Subcutaneous abdominal adipose tissue (tissue), 5 donors: ENCODE measurements around the gene SMIM14.

Source experiments
- H3K27ac ChIP-seq: one replicate; pipeline ENCODE4 v1.7.0; 2013; ENCODE audit warnings: low read depth, mild to moderate bottlenecking, inconsistent platforms, low read length, moderate library complexity
- H3K27me3 ChIP-seq, 5 donors: one replicate each; pipeline ENCODE4 v1.7.0; 2013; ENCODE audit warnings: low read length in 5 of 5, inconsistent platforms in 1 of 5; ENCODE audit not compliant: control insufficient read depth in 5 of 5, insufficient read depth in 4 of 5
- H3K36me3 ChIP-seq, 5 donors: one replicate each; pipeline ENCODE4 v1.7.0; 2013; ENCODE audit warnings: low read length in 5 of 5; ENCODE audit not compliant: control insufficient read depth in 5 of 5, insufficient read depth in 5 of 5
- H3K4me1 ChIP-seq, 5 donors: one replicate each; pipeline ENCODE4 v1.7.0; 2013; ENCODE audit warnings: low read length in 5 of 5, mild to moderate bottlenecking in 3 of 5, moderate library complexity in 1 of 5; ENCODE audit not compliant: control insufficient read depth in 5 of 5, insufficient read depth in 5 of 5
- H3K4me3 ChIP-seq, 5 donors: one replicate each; pipeline ENCODE4 v1.7.0; 2013; ENCODE audit warnings: low read length in 5 of 5, low read depth in 1 of 5
- H3K9ac ChIP-seq, 5 donors: one replicate each; pipeline ENCODE4 v1.7.0; 2013; ENCODE audit warnings: low read length in 5 of 5, mild to moderate bottlenecking in 4 of 5, moderate library complexity in 3 of 5
- H3K9me3 ChIP-seq, 5 donors: one replicate each; pipeline ENCODE4 v1.7.0; 2013; ENCODE audit warnings: low read length in 5 of 5; ENCODE audit not compliant: control insufficient read depth in 5 of 5
- donor health status: healthy.
- donor health status: healthy.
- donor health status: healthy.
- donor health status: healthy.
- donor health status: healthy.

Gene SMIM14

GRCh38 chr4:39609454-39609931, 29.2 kb downstream of the SMIM14 start:
- Histone ChIP-seq H3K4me1 (peaks cover 0 to 4% (median 0%) of the 10 kb centered on the region in 5 donors), H3K9me3 (peaks cover 0 to 3% (median 2%) of the 10 kb centered on the region in 5 donors), H3K27ac (no peak overlapping the region), H3K27me3 (no peaks in the 10 kb centered on the region), H3K4me3 (no peak overlapping the region), H3K9ac (no peak overlapping the region), H3K36me3 (peaks cover 5 to 20% (median 8%) of the 10 kb centered on the region in 5 donors)

DNA sequence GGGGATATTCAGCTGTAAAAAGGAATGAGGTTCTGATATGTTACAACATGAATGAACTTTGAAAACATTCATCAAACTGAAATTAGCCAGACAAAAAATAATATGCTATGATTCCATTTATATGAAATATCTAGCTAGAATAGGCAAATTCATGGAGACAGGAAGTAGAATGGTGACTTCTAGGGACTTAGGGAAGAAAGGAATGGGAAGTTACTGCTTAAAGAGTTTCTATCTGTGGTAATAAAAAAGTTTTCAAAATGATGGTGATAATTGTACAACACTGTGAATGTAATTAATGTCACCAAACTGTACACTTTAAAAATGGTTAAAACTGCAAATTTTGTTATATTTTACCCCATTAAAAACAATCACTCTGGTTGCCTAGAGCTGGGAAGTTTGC, 30.2 kb downstream of the SMIM14 start:
- Histone ChIP-seq H3K27ac (no peak overlapping the region), H3K27me3 (no peaks in the 10 kb centered on the region), H3K36me3 (peaks cover 8 to 25% (median 16%) of the 10 kb centered on the region in 5 donors), H3K9me3 (peaks cover 0 to 3% (median 2%) of the 10 kb centered on the region in 5 donors), H3K9ac (no peak overlapping the region), H3K4me1 (peaks cover 0 to 3% (median 0%) of the 10 kb centered on the region in 5 donors), H3K4me3 (no peak overlapping the region)

- peaks cover 13 to 37% (median 23%) of the 10 kb centered on the region in 5 donors for H3K36me3 ChIP-seq
- H3K27ac ChIP-seq: no peak overlapping the region
Measured at GRCh38 chr4:39606747-39607146, 31.9 kb downstream of the SMIM14 start.

DNA sequence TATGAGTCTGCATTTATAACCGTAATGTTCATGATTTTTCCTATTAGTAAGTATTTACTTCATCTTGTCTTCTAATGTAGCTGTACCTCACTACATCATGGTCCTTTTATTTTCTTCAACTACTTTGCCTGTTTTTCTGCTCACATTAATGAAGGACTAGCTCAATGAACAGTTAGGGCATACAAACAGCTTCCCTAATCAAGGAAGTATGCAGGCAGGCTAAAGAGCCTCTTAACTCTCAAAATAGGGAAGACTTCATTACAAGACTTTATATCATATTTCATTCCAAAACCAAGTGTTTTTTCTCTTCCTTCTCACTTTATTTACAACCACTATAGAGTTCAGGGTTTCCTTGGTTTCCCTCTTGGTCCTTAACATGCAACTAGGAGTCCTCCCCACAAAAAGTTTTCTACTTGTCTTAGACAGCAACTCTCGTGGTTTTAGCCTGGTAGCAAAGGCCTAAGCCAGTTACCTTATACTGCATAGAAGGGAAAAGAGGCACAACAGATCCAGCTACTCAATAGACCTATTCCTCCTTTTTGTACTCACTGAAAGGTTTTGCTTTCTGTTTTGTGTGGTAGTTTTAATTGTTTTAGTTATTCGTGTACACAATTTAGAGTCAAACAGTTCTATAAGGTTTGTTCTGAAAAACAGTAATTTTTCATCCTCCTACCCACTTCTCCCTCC, 40.8 kb downstream of the SMIM14 start:
- Histone ChIP-seq H3K9me3 (no peaks in the 10 kb centered on the region), H3K27me3 (no peaks in the 10 kb centered on the region), H3K4me3 (no peak overlapping the region), H3K27ac (no peak overlapping the region), H3K9ac (no peak overlapping the region), H3K36me3 (peaks cover 9 to 31% (median 19%) of the 10 kb centered on the region in 5 donors), H3K4me1 (no peaks in the 10 kb centered on the region)

More at GRCh38 chr4:39606747-39607146, 31.9 kb downstream of the SMIM14 start:
- no peak overlapping the region for H3K9ac ChIP-seq
- peaks cover 0 to 3% (median 0%) of the 10 kb centered on the region in 5 donors for H3K4me1 ChIP-seq
- peaks cover 0 to 3% (median 2%) of the 10 kb centered on the region in 5 donors for H3K9me3 ChIP-seq
- no peaks in the 10 kb centered on the region for H3K27me3 ChIP-seq
- H3K4me3 ChIP-seq: no peak overlapping the region

GRCh38 chr4:39596971-39597370, 41.7 kb downstream of the SMIM14 start:
- no peaks in the 10 kb centered on the region for H3K27me3 ChIP-seq
- no peak overlapping the region for H3K27ac ChIP-seq
- no peaks in the 10 kb centered on the region for H3K4me1 ChIP-seq
- no peak overlapping the region for H3K9ac ChIP-seq
- H3K4me3 ChIP-seq: no peak overlapping the region
- H3K36me3 ChIP-seq: peaks cover 8 to 23% (median 15%) of the 10 kb centered on the region in 5 donors
- no peaks in the 10 kb centered on the region for H3K9me3 ChIP-seq

DNA sequence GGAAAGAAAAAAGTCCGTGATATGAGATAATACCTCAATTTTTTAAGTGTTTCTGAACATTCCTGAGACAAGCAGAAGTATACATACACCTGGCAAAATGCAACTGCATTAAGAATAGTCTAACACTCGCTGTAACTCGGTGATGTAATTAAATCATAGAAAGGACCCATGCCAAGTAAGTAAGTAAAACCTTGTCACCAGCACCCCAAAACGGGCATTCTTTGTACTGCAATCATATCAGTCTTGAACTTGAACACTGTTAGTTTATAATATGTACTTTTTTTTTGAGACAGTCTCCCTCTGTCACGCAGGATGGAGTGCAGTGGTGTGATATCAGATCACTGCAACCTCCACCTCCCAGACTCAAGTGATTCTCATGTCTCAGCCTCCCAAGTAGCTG, 47.4 kb downstream of the SMIM14 start:
- Histone ChIP-seq H3K27me3 (no peaks in the 10 kb centered on the region), H3K4me3 (no peak overlapping the region), H3K4me1 (no peaks in the 10 kb centered on the region), H3K36me3 (peaks cover 0 to 7% (median 0%) of the 10 kb centered on the region in 5 donors), H3K9ac (no peak overlapping the region), H3K27ac (no peak overlapping the region), H3K9me3 (no peaks in the 10 kb centered on the region)

DNA sequence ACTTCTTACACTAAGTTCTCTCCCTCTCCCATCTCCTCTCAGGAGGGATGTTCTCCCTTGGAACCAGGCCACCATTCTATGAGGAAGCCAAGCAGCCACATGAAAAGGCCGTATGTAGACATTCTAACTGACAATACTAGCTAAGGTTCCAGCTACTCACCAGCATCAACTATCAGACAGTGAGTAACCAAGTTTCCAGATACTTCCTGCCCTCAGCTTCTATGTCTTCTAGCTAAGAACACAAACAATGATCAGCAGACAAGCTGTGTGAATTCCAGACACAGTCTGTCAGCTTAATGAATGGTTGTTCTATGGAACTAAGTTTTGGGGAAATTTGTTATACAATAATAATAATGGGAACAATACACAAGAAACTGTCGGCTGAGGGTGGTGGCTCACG, 50.8 kb downstream of the SMIM14 start:
- Histone ChIP-seq H3K27me3 (no peaks in the 10 kb centered on the region), H3K4me3 (no peak overlapping the region), H3K9me3 (no peaks in the 10 kb centered on the region), H3K9ac (no peak overlapping the region), H3K27ac (no peak overlapping the region), H3K36me3 (peaks cover 0 to 7% (median 0%) of the 10 kb centered on the region in 5 donors), H3K4me1 (no peaks in the 10 kb centered on the region)

GRCh38 chr4:39574946-39575345, 63.7 kb downstream of the SMIM14 start:
- Histone ChIP-seq H3K9ac (no peak overlapping the region), H3K4me1 (no peaks in the 10 kb centered on the region), H3K9me3 (no peaks in the 10 kb centered on the region), H3K36me3 (peaks cover 3 to 12% (median 8%) of the 10 kb centered on the region in 5 donors), H3K27me3 (no peaks in the 10 kb centered on the region), H3K4me3 (no peak overlapping the region), H3K27ac (no peak overlapping the region)

- H3K4me3 ChIP-seq: no peak overlapping the region
- no peak overlapping the region for H3K9ac ChIP-seq
- peaks cover 3 to 12% (median 8%) of the 10 kb centered on the region in 5 donors for H3K36me3 ChIP-seq
- H3K27me3 ChIP-seq: no peaks in the 10 kb centered on the region
- H3K27ac ChIP-seq: no peak overlapping the region
- peaks cover 0 to 8% (median 5%) of the 10 kb centered on the region in 5 donors for H3K4me1 ChIP-seq
- no peaks in the 10 kb centered on the region for H3K9me3 ChIP-seq
Measured at GRCh38 chr4:39571504-39571903, 67.2 kb downstream of the SMIM14 start.

DNA sequence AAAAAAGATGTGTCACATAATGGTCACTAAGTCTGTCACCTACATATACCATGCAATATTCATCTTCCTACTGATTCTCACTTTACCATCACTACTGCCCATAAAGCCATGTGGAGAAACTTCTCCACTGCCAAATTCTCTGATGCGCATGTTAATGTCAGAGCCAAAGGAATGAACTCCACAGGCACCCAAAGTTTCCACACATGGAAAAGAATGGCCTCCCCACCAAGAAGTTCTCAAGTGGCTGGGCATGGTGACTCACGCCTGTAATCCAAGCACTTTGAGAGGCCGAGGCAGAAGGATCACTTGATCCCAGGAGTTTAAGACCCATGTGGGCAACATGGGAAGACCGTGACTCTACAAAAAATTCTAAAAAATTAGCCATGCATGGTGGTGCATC, 67.6 kb downstream of the SMIM14 start:
- H3K27me3 ChIP-seq: no peaks in the 10 kb centered on the region
- peaks cover 0 to 8% (median 5%) of the 10 kb centered on the region in 5 donors for H3K4me1 ChIP-seq
- H3K4me3 ChIP-seq: no peak overlapping the region
- H3K9ac ChIP-seq: no peak overlapping the region
- no peak overlapping the region for H3K27ac ChIP-seq
- no peaks in the 10 kb centered on the region for H3K9me3 ChIP-seq
- peaks cover 3 to 12% (median 8%) of the 10 kb centered on the region in 5 donors for H3K36me3 ChIP-seq
